Sigmoid colon (tissue), 4 donors: ENCODE data around the gene KCNIP3.

Experiments used
- POLR2AphosphoS5 ChIP-seq, 4 donors: sonication (generic); formaldehyde crosslinking; IDR thresholded peaks; one replicate each; pipeline ENCODE4 v1.6.1; 2017; ENCODE audit warnings: antibody characterized with exemption in 4 of 4
- TF ChIP-seq, protein P1 (sequence below), 4 experiments: fragments of 450-650 bp in 3 of 4; fragments of 200-600 bp in 1 of 4; IDR thresholded peaks; one replicate each; pipeline ENCODE4 v1.5.1; 2016 to 2019; ENCODE audit warnings: antibody characterized with exemption in 4 of 4, mild to moderate bottlenecking in 3 of 4, moderate library complexity in 2 of 4

DNA sequence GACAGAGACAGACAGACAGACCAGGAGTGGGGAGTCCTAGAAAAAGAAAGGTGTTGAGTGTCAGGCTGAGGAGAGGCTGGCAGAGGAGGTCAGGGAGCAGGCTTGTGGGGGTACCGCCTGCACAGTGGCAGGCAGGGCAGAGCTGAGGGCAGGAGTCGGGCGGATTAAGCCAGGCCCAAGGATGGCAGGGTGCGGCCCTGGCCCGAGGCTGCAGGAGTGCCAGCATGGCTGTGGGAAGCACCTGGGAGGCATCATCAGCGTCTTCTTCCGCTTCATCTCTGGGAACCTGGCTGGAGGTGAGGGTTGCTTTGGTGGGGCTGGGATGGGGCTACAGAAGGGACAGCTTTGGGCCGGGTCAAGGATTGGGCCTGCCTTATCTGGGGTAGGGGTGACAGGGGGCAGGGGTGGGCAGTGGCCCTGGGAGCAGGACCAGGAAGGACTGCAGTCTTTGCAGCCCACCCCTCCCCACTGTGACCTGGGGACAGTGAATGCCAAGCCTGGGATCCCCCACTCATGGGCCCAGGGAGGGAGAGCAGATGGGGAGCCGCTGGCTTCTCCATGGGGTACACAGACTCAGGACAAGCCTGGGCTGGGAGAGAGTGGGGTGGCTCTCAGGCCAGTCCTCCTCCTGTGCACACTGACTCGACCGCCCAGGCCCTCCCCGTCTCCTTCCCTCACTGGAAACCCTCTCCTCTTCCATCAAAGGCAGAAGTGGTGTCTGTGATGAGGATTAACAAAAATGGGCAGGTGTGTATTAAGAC is 20.7 kb downstream of the KCNIP3 start:
- TF ChIP-seq, protein P1, sequence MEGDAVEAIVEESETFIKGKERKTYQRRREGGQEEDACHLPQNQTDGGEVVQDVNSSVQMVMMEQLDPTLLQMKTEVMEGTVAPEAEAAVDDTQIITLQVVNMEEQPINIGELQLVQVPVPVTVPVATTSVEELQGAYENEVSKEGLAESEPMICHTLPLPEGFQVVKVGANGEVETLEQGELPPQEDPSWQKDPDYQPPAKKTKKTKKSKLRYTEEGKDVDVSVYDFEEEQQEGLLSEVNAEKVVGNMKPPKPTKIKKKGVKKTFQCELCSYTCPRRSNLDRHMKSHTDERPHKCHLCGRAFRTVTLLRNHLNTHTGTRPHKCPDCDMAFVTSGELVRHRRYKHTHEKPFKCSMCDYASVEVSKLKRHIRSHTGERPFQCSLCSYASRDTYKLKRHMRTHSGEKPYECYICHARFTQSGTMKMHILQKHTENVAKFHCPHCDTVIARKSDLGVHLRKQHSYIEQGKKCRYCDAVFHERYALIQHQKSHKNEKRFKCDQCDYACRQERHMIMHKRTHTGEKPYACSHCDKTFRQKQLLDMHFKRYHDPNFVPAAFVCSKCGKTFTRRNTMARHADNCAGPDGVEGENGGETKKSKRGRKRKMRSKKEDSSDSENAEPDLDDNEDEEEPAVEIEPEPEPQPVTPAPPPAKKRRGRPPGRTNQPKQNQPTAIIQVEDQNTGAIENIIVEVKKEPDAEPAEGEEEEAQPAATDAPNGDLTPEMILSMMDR (IDR thresholded peaks at IDR 0.05), result no peak
- no peak for TF ChIP-seq POLR2AphosphoS5 (IDR thresholded peaks at IDR 0.05)
